ENCODE data around the gene TGFA. TPM values are rescaled to one million over a fixed set of nuclear protein-coding genes. Genes with fewer than 3 reads are reported as not detected.

The TGFA gene
- polyA plus RNA-seq, 1 donor (not counting 4 experiments of a cell fraction or from before 2014, with no cell fraction given): 51.7 TPM

DNA sequence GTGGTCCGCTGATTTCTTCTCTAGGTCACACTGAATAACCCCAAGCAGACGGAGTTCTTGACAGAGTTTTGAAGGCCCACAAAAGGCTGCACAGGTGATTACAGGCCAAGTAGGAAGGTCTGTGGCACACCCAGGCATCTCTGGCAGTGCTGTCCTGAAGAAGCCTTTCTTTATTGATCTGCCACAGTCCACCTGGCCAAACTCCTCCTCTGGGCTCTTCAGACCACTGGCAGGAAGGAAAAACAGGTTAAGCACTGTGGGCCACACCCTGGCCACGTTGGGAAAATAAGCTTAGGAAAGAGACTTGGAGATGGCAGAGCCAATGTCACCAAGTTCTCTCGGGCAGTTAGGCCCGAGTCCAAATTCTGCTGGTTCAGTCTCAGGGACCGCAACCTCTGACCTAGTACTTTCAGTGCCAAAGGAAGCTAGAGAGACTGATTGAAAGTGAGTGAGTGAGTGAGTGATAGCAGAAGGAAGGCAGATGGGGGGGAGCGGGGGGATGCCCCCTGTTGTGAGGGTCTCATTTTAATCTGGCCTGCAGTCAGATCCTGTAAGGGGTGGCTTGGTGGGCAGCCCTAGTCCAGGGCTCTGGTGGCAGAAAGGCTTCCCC, 102.9 kb downstream of the TGFA start:
- Histone ChIP-seq H3K36me3 (ENCODE audit: control insufficient read depth in 2 of 2, extremely low read depth in 1 of 2, insufficient read depth in 2 of 2, low read length in 2 of 2) (peaks cover 53 to 71% of the 10 kb centered on the region in 2 experiments), H3K79me2 (ENCODE audit: control insufficient read depth, insufficient read depth, low read length) (peaks cover 1% of the 10 kb centered on the region), H2AFZ (ENCODE audit: control insufficient read depth, low read length) (no peak overlapping the region), H3K4me2 (ENCODE audit: control insufficient read depth, extremely low read depth, insufficient read depth, low read depth, low read length) (no peak overlapping the region), H3K27me3 (ENCODE audit: control insufficient read depth, extremely low read depth, insufficient read depth, low read length) (no peaks in the 10 kb centered on the region), H4K20me1 (ENCODE audit: control insufficient read depth, extremely low read depth, insufficient read depth, low read length) (no peaks in the 10 kb centered on the region), H3K9me3 (ENCODE audit: control insufficient read depth, low read depth, low read length) (no peaks in the 10 kb centered on the region), H3K4me1 (ENCODE audit: control insufficient read depth, extremely low read depth, insufficient read depth, low read length) (no peaks in the 10 kb centered on the region), H3K27ac (ENCODE audit: control insufficient read depth, insufficient read depth, low read length) (no peak overlapping the region), H3K9me1 (ENCODE audit: control insufficient read depth, extremely low read depth, insufficient read depth, low read length) (peaks cover 2% of the 10 kb centered on the region), H3K4me3 (ENCODE audit: control insufficient read depth in 2 of 3, extremely low read depth in 1 of 3, insufficient read depth in 2 of 3, low read depth in 1 of 3, low read length in 3 of 3) (no peak overlapping the region), H3K9ac (ENCODE audit: control insufficient read depth, extremely low read depth, insufficient read depth, low read length) (no peak overlapping the region)
- DNase-seq (ENCODE audit: low read depth, low spot score) (no peak), FAIRE-seq (no peak)
- TF ChIP-seq, protein P1, sequence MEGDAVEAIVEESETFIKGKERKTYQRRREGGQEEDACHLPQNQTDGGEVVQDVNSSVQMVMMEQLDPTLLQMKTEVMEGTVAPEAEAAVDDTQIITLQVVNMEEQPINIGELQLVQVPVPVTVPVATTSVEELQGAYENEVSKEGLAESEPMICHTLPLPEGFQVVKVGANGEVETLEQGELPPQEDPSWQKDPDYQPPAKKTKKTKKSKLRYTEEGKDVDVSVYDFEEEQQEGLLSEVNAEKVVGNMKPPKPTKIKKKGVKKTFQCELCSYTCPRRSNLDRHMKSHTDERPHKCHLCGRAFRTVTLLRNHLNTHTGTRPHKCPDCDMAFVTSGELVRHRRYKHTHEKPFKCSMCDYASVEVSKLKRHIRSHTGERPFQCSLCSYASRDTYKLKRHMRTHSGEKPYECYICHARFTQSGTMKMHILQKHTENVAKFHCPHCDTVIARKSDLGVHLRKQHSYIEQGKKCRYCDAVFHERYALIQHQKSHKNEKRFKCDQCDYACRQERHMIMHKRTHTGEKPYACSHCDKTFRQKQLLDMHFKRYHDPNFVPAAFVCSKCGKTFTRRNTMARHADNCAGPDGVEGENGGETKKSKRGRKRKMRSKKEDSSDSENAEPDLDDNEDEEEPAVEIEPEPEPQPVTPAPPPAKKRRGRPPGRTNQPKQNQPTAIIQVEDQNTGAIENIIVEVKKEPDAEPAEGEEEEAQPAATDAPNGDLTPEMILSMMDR (optimal IDR thresholded peaks at IDR 0.05 in 1 of 3, IDR thresholded peaks at IDR 0.05 in 1 of 3, conservative IDR thresholded peaks at IDR 0.05 in 1 of 3; ENCODE audit: extremely low read depth in 1 of 3, insufficient read depth in 2 of 3, low read length in 3 of 3): no peak
- TF ChIP-seq EZH2 (IDR thresholded peaks at IDR 0.05; ENCODE audit: low read length): no peak
- dilution Hi-C loops (cut with MboI; ENCODE audit: extremely low pct_ligation_motif_present, low sequenced_read_pairs): loop anchor here (25.0 kb wide), 1 partner anchor 187 kb away; no protein-coding TSS in a partner anchor

DNA sequence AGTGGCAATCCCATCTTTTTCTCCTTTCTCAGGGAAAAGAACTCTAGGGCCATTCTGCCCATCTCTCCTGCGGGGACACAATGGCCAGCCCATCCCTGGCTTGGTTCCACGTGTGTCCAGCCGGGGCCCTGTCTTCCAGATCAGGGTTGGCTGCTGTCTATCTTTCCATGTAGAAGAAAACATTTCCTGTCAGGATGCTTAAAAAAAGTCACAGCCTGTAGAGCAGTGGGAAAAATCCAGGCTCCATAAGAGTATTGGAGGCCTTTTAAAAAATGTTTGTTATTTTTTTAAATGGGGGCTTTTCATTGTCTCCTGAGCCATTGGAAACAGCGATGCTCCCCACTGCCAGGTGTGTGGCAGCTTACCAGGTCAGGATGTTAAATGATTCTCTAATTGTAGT, 105.6 kb downstream of the TGFA start:
- Histone ChIP-seq H3K4me3 (ENCODE audit: control insufficient read depth in 2 of 3, extremely low read depth in 1 of 3, insufficient read depth in 2 of 3, low read depth in 1 of 3, low read length in 3 of 3) (no peak overlapping the region), H3K27me3 (ENCODE audit: control insufficient read depth, extremely low read depth, insufficient read depth, low read length) (no peaks in the 10 kb centered on the region), H3K27ac (ENCODE audit: control insufficient read depth, insufficient read depth, low read length) (no peak overlapping the region), H2AFZ (ENCODE audit: control insufficient read depth, low read length) (no peak overlapping the region), H3K9ac (ENCODE audit: control insufficient read depth, extremely low read depth, insufficient read depth, low read length) (no peak overlapping the region), H3K79me2 (ENCODE audit: control insufficient read depth, insufficient read depth, low read length) (no peaks in the 10 kb centered on the region), H3K4me2 (ENCODE audit: control insufficient read depth, extremely low read depth, insufficient read depth, low read depth, low read length) (no peak overlapping the region), H4K20me1 (ENCODE audit: control insufficient read depth, extremely low read depth, insufficient read depth, low read length) (no peaks in the 10 kb centered on the region), H3K4me1 (ENCODE audit: control insufficient read depth, extremely low read depth, insufficient read depth, low read length) (no peaks in the 10 kb centered on the region), H3K9me3 (ENCODE audit: control insufficient read depth, low read depth, low read length) (no peaks in the 10 kb centered on the region), H3K9me1 (ENCODE audit: control insufficient read depth, extremely low read depth, insufficient read depth, low read length) (peaks cover 2% of the 10 kb centered on the region), H3K36me3 (ENCODE audit: control insufficient read depth in 2 of 2, extremely low read depth in 1 of 2, insufficient read depth in 2 of 2, low read length in 2 of 2) (peaks cover 37 to 54% of the 10 kb centered on the region in 2 experiments)
- dilution Hi-C loops (cut with MboI; ENCODE audit: extremely low pct_ligation_motif_present, low sequenced_read_pairs): no loop called here
- TF ChIP-seq, protein P1 (optimal IDR thresholded peaks at IDR 0.05 in 1 of 3, IDR thresholded peaks at IDR 0.05 in 1 of 3, conservative IDR thresholded peaks at IDR 0.05 in 1 of 3; ENCODE audit: extremely low read depth in 1 of 3, insufficient read depth in 2 of 3, low read length in 3 of 3): no peak
- TF ChIP-seq EZH2 (IDR thresholded peaks at IDR 0.05; ENCODE audit: low read length): no peak
- no peak for DNase-seq (ENCODE audit: low read depth, low spot score)
- no peak for FAIRE-seq
